Measurements from ENCODE around the gene VAV2.

Gene VAV2

DNA sequence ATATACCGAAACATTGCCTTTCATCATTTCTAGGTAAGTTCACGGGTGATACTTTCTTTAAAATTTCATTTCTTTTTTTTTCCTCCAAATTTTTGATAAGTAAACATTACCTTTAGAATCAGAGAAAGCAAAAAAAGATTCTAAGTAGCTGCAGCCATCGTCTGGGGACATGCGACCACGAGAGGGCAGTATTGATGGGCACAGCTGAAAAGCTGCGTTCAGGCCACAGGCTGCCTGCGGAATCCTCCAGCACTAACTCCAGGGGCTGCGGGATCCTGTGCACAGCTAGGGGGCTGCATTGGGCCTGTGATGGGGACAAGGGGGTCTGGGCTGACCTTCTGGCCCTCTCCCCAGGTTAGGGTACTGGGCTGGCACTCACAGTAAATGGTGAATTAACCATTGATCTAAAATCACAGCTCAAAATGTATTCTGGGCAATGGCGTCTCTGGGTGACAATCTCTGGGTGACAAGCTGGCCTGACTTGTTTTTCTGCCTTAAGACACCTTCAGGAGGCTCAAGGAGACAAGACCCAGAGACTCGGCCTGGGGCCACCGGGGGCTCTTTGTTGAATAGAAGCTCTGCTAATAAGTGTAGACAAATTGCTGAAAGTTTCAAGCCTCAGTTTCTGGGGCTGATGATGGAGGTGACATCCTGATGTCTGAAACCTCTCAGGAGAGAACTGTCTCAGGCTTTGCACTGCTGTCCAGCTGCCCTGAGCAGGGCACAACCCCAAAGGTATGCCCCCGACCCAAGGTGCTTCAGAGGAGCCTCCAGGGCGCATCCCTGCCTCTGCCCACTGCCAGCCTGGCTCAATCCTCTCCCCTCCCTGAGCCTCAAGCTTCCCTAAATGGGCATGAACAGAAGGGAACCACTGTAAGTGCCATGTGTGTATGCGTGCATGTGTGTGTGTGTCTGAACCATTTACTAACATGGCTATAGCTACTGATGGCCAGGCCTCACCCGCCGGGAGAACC, 209.7 kb downstream of the VAV2 start:
- DNase-seq (ENCODE audit: low read depth, low spot score): peak; percentile 88

- no peak for DNase-seq (ENCODE audit: low read depth, low spot score)
Measured at GRCh38 chr9:133781828-133782135, 210.3 kb downstream of the VAV2 start.

- no peak for DNase-seq (ENCODE audit: low read depth, low spot score)
Measured at GRCh38 chr9:133780962-133781827, 210.9 kb downstream of the VAV2 start.

DNA sequence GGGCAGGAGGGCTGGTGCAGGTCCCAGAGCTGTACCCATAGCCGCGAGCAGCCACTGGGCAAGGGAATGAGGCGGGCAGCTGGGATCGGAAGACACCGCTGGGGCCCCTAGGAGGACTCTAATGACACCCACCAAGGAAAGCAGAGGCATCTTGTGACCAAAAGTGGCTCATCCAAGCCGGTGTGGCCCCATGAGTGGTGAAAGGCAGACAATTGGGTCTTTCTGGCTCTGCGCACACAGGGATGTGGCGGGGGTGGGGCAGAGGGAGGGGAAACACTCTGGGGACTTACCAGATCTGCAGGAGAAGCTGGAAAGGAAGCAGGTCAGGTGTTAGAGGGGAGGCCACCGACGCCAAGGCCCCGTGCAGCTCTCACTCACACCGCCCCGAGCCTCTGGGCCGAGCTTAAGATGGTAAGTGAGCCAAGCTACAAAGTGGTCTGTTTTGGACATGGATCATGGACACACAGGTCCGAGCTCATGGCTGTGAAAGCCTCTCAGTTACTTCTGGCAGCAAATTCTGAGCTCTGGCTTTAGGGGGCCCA, 211.6 kb downstream of the VAV2 start:
- DNase-seq (ENCODE audit: low read depth, low spot score): no peak

GRCh38 chr9:133779516-133780403, 212.4 kb downstream of the VAV2 start:
- no peak for DNase-seq (ENCODE audit: low read depth, low spot score)

DNA sequence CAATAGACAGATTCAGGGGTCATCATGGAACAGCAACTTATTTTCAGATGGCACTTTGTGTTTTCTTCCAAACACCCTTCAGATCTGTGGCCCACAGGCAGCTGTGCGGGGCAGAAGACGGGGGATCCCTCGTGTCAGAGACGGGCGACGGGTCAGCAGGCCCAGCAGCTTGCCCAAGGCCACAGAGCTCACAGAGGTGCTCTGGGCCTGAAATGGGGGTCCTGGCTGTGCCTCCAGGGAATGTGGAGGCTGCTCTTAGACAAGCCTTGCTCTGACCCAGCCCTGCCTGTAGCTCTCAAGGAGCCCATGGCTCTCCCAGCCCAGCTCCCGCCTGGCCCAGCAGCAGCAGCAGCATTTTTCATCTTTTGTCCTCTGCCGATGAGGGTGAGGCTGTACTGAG, 213.0 kb downstream of the VAV2 start:
- DNase-seq (ENCODE audit: low read depth, low spot score): no peak

DNA sequence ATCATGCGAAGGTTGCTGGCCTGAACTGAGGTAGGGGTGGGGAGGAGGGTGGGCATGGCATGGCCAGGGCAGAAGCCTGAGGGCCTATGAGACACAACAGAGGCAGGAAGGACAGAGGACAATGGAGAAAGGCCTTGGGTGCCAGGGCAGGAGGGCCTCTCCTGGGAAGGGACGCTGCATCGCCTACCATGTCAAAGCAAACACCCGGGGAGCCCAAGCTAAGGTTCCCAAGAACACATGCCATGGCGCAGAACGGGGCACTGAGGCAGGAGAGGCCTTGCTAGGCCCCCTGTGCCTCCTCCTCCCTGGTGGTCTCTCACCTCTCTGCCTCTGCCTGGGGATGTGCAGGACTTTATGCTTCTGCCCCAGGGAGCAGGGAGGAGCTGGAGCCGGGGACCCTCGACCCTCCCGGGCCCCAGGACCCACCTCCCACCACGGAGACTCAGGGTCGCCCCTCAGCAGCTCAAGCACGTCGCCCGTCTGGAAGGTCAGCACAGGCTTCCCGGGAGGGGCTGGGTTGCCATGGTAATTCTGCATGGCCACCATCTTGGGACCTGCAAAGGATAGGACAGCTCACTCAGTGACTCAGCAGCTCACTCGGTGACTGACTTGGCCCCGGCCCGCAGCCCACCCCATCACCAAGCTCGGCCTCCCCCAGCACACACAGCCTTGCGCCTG, 213.6 kb downstream of the VAV2 start:
- no peak for DNase-seq (ENCODE audit: low read depth, low spot score)

GRCh38 chr9:133777871-133778270, 214.3 kb downstream of the VAV2 start:
- DNase-seq (ENCODE audit: low read depth, low spot score): no peak

GRCh38 chr9:133777068-133777791, 214.9 kb downstream of the VAV2 start:
- DNase-seq (ENCODE audit: low read depth, low spot score): no peak

DNA sequence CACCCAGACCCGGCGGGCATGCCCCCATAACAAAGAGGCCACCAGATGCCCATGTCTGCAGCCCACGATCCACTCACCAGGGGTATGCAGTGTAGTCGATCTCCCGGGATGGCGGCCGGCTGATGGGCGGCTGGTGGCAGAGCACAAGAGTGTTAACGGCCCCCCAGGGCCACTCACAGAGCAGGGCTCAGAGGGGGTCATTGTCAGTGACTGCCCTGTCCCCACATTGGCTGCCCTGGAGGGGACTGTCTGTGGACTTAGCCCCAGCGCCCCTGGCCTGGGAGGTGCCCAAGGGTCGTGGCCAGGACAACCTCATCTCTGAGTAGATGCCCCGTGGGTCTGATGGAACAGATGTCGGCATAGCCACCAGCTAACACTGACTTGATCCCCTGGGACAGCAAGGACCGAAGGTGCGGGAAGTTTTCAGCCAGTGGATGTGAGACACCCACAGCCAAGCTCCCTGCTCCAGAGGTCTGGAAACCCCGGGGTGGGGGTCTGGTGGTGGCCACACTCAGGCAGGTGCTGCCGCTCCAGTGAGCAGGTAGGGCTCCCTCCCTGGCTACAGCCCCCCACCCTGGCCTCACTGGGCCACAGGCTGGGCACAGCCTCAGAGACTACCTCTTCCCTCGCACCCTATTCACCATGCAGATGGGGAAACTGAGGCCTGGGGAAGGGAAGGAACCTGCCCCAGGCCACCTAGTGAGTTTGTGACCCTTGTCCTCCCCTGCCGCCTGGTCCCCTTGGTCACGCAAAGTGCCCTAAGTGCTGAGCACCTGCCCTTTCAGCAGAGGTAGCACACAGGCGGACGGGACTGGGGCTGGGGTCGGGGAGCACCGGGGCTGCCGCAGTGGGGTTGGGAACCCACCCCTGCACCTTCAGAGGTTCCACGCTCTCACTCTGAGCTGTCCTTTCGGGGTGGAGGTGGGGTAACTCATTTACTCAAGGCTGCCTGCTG, 215.9 kb downstream of the VAV2 start:
- DNase-seq (ENCODE audit: low read depth, low spot score): no peak

GRCh38 chr9:133775291-133775690, 216.8 kb downstream of the VAV2 start:
- no peak for DNase-seq (ENCODE audit: low read depth, low spot score)

DNA sequence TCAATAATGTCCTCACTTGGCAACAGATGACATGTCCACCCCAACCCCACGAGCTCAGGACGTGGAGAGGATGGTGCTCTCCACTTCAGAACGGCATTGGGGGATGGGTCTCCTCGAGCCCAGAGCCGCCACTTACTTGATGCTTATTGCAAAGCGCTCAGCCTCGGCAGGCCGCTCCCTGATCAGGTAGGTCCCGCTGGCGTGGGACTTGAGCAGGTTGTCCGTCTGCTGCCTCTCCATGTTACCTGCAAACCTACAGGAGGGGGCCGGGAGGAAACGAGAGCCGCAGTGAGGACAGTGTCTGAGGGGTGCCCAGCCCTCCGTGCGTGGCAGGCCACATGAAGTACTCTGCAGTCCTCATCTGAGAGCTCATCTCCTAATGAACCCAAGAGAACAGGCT, 217.3 kb downstream of the VAV2 start:
- no peak for DNase-seq (ENCODE audit: low read depth, low spot score)

DNA sequence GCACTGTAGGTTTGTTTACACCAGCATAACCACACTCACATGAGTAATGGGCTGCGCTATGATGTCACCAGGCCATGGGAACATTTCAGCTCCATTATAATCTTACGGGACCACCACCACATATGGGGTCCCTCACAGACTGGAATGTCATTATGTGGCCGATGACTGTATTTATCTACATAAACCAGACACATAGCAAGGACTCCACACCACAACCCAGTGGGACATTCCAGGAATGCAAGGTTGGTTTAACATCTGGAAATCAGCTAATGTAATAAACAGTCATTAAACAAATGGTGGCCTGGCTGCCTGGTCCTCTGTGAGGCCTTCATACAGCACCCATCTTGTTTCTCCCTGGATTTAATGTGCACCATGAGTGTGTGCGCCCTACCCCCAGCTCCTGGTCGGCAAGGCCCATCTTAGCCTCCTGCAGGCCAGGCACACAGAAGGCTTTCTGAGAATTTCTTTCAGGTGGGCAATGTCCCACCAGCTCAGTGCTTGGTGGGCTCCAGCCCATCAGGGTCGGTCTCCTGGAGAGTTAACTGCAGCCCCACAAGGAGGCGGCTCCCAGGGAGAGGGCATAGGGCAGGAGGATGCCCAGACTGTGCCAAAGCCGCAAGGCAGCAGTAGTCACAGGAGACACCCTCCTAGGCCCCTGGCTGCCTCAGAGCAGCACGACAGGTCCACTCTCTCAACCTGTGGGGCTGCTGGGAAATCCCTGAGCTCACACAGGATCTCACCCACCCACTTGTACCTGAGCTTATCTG, 218.1 kb downstream of the VAV2 start:
- DNase-seq (ENCODE audit: low read depth, low spot score): peak; percentile 55

- DNase-seq (ENCODE audit: low read depth, low spot score): no peak
Measured at GRCh38 chr9:133772581-133772980, 219.5 kb downstream of the VAV2 start.

- no peak for DNase-seq (ENCODE audit: low read depth, low spot score)
Measured at GRCh38 chr9:133771486-133772482, 220.3 kb downstream of the VAV2 start.

DNA sequence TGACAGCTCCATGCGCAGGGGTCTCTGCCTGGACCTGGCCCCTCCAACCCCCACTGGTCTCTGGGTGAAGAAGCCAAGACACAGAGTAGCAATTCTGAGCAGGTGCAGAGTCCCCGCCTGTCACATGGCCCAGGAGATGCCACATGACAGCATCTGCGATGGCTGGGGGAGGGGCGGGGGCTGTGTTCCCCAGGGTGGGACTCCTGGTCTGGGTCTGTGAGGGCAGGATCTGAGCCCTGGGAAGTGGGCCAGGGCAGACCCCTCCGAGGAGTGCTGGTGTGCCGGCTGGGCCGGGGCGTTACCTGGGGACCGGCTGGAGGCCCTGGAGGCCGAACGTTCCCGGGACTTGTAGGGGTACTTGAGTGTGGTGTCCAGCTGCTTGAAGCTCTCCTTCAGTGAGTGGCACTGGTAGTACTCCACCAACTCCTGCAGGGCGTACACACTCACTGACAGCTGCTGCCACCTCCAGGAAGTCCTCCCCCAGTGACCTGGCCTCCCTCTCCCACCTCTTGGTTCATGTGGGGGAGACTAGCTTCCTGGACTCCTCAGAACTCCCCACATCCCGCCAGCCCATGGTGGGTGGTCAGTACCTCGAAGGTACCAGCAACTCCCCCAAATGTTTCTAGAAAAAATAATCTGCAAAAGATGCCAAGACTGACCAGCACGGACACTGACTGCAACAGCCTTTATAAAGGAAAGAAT, 221.9 kb downstream of the VAV2 start:
- no peak for DNase-seq (ENCODE audit: low read depth, low spot score)

All from astrocyte of the hippocampus (primary cell).